Keratinocyte (primary cell): Measurements from ENCODE around the gene LRP1B.
"Not testable (repeated sequence)": the region's sequence is repeated elsewhere in the genome, so short reads cannot be mapped to it uniquely, and the experiment has no call there.

Experiments
- CTCF ChIP-seq, 3 experiments: IDR thresholded peaks in 1 of 3; conservative IDR thresholded peaks in 1 of 3; optimal IDR thresholded peaks in 1 of 3; 2 replicates in 2 of 3; 3 replicates in 1 of 3; pipeline versions ENCODE3 to v1.5.1; 2011; ENCODE audit warnings: low read length in 3 of 3, mild to moderate bottlenecking in 3 of 3, moderate library complexity in 2 of 3, control low read depth in 1 of 3, inconsistent platforms in 1 of 3; ENCODE audit not compliant: insufficient read depth in 2 of 3; ENCODE audit errors: extremely low read depth in 1 of 3
- EZH2 ChIP-seq: IDR thresholded peaks from one replicate; pipeline ENCODE4 v1.6.1; 2012; ENCODE audit warnings: inconsistent platforms, mild to moderate bottlenecking, low read length, moderate library complexity

DNA sequence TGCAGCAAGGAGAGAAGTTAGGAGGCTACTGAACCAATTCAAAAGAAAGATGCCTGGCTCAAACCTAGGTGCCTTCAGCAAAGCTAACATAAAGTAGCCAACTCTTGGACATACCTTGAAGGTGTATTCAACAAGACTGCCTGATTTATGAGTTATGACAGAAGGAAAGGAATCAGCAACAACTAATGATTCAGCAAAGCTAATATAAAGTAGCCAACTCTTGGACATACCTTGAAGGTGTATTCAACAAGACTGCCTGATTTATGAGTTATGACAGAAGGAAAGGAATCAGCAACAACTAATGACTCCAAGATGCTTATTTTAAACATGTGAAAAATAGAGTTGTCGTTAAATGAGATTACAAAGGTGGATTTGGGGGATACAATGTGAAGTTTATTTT is 1786.5 kb downstream of the LRP1B start:
- not testable (repeated sequence) for TF ChIP-seq CTCF (optimal IDR thresholded peaks at IDR 0.05 in 1 of 3, IDR thresholded peaks at IDR 0.05 in 1 of 3, conservative IDR thresholded peaks at IDR 0.05 in 1 of 3; ENCODE audit: extremely low read depth in 1 of 3, insufficient read depth in 2 of 3, low read length in 3 of 3); EZH2
